HG03457 (cell line): ENCODE results near the gene IGFLR1.

Experiments used
- ATAC-seq: cut with Tn5 transposase; IDR thresholded peaks from one replicate; pipeline ENCODE4 v1.9.1; 2021; ENCODE audit warnings: moderate number of reproducible peaks; ENCODE audit not compliant: unreplicated experiment

Gene IGFLR1, protein sequence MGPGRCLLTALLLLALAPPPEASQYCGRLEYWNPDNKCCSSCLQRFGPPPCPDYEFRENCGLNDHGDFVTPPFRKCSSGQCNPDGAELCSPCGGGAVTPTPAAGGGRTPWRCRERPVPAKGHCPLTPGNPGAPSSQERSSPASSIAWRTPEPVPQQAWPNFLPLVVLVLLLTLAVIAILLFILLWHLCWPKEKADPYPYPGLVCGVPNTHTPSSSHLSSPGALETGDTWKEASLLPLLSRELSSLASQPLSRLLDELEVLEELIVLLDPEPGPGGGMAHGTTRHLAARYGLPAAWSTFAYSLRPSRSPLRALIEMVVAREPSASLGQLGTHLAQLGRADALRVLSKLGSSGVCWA

DNA sequence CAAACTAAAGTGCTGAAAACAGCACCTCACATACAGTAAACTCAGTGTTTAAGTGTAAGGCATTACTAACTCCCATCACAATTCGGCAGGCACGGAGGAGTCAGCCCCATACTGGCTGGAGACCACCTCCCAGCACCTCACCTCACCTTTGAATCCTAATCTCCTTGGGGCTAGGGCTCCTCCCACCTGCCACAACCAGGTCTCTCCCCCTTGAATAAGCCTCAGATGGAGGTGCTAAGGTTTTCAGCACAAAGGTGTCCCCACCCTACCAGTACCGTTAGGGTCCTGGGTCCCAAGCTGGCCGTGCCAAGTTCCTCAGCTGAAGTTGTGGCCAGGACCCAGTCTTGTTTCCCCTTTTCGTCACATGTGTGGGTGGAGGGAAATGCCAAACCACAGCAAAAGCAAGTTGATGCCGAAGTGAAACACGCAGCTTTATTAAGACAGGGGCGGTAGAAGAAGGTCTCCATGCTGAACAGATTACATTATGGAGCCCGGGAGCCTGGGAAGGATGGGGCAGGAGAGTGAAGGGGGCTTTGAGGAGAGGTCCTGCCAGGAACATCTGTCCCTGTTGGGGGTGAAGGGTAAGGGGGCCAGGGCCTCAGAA, at the start of gene IGFLR1:
TSS of gene IGFLR1 (minus strand) at position 332 of the 604 bp plus-strand sequence. CDS start 1,272 bp downstream, outside the sequence.
- no peak for ATAC-seq

DNA sequence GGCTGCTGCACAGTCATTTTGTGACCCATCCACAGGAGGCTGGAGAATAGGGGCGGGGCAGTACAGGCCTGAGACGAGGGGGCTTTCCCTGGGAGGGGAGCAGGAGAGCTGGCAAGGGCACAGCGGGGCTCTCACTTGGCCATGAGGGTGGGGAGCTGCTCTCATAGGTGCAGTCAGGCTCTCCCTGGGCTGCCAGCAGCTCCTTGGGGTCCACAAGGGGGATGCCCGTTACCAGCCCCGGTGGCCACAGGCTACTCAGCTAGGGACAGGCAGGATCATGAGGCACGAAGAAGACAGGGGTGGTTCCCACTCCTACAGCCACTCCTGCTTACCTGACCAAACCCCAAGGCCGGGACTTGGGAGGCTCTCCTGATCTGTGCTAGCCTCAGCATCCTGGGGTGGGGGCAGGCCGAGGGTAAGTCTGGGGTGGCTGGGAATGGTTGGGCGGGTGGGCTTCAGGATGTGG, 49.6 kb upstream of the IGFLR1 start:
- no peak for ATAC-seq

DNA sequence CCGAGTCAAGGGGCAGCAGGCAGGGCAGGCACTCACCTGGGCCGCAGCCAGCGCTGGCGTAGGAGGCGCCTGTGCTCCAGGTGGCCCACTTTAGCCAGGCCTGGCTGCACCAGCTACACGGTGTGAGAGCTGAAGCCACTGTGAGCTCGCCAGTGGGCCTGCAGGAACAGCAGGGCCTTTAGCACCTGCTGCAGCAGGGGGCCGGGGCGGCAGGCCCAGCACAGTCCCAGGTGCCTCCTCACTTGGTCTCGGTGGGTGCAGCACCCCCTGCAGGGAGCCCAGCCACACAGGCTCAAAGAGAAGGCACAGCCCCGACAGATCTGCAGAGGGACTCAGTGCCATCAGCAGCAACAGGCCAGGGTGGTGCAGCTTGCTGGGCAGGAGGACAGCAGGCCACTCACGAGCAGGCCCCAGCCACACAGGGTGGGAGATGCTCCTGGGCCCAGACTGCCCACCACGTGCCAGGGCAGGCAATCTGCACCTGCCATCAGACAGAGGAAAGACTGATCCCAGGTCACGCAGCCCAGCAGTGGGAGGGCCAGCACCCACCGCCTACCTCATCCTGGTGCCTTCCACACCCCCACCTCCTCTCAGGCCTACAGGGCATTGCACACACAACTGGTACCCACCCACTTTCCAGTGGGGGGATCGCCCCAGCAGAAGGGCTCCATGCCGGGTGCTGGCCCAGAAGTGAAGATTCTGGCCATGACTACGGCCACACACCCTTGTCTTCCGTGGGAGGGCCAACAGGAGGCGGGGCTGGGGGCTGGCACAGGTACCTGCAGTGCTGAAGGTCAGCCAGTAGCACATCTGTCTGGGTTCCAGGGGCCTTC, 48.9 kb upstream of the IGFLR1 start:
- ATAC-seq: no peak

DNA sequence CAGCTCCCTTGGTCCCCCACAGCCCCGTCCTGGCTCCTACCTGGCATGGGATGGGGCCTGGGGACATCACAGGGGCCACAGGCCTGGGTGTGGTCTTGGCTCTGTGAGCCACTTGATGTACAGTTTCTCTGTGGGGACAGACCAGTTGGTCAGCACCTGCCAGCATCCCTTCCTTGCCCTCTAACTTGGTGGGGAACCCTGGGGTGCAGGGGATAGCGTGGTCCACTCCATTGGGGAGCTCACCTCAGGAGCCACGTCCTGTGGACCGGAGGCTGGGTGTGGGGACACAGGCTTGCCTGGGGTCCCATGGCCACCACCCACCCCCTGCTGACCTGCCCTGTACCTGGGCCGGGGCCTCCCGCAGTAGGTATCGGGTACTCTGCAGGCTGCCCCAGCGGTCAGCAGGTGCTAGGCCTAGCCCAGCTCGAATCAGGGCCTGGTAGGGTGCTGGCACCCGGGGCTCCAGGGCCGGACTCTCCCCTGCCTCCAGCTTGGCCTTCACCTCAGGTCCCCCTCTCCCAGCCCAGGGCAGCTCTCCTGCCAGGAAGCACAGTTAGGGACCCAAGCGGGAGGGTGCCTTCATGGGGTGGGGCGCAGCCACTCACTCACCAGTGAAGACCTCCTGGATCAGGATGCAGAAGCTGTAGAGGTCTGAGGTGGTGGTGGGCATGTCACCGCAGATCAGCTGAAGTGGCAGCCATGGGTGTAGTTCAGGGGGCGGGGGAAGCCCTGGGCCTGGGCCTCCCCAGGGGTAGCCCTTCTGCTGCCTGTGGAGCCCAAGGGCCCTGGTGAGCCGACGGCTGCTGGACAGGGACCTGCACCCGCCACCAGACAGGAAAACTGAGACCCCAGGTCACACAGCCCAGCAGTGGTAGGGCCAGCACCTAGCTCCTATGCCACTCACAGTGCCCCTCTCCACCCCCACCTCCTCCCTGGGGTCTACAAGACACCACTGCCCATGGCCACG, 48.0 kb upstream of the IGFLR1 start:
- ATAC-seq: no peak

DNA sequence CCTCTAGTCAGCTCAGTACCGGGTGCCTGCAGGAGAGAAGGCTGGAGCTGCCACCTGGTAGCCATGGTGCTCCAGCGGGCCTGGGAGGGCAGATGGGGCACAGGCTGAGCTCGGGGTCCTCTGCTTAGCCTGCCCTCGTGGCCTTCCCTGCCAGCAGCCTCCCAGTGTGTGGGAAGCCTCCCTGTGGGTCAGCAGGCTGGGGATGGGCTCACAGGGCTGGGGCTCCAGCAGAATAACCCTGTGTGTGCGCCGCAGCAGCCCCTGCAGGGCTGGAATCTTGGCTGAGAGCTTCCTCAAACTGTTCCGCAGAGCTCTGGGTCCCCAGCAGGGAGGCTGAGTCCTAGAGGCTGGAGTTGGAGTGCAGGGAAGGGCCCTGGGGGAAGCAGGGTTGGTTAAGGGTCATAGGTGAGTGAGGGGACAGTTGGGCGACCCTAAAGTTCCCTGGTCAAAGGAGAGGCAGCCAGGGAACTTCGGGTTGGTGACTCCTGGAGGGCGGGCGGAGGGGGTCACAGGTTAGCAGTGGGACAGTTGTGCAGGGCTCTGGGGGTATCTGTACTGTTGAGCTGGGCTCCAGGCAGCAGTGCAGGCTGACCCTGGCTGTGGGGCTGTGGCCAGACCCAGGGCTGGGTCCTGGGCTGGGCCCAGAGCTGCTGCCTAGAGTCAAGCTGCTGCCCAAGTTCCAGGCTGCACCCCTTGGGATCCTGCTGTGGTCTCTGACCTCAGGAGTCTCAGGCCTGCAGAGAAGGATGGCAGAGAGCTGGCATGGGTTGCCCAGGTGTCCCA, 47.1 kb upstream of the IGFLR1 start:
- ATAC-seq: no peak

DNA sequence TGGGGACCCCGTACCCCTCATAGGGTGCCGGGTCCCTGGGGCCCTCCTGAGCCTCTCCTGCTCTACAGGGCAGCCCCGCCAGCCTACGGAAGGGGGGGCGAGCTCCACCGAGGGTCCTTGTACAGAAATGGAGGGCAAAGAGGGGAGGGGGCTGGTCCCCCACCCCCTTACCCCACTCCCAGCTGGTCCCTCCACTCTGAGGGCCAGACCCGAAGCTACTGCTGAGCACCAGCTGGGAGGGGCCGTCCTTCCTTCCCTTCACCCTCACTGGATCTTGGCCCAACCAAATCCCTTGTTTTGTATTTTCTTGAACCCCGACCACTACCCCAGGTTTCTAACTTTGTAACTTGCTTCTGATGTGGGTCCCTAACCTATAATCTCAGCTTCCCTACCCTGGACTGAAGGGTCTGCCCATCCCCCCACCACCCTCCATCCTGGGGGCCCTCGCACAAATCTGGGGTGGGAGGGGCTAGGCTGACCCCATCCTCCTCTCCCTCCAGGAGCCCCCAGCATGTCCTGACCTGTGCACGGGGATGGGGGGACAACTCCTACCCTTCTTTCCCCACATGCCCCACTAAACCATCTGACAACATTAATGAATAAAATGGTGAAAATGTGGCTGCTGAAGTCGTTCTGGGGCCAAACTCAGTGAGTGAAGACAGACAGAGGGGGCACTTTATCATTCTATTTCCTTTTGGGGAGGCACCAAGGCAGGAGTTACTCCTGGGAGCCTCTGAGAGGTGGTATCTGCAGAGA, 46.1 kb upstream of the IGFLR1 start:
- ATAC-seq: no peak

DNA sequence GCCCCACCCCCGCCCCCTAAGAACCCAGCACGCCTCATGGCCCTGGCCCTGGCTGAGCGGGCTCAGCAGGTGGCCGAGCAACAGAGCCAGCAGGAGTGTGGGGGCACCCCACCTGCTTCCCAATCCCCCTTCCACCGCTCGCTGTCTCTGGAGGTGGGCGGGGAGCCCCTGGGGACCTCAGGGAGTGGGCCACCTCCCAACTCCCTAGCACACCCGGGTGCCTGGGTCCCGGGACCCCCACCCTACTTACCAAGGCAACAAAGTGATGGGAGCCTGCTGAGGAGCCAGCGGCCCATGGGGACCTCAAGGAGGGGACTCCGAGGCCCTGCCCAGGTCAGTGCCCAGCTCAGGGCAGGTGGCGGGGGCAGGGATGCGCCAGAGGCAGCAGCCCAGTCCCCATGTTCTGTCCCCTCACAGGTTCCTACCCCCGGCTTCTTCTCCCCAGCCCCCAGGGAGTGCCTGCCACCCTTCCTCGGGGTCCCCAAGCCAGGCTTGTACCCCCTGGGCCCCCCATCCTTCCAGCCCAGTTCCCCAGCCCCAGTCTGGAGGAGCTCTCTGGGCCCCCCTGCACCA, 45.1 kb upstream of the IGFLR1 start:
- ATAC-seq: no peak

DNA sequence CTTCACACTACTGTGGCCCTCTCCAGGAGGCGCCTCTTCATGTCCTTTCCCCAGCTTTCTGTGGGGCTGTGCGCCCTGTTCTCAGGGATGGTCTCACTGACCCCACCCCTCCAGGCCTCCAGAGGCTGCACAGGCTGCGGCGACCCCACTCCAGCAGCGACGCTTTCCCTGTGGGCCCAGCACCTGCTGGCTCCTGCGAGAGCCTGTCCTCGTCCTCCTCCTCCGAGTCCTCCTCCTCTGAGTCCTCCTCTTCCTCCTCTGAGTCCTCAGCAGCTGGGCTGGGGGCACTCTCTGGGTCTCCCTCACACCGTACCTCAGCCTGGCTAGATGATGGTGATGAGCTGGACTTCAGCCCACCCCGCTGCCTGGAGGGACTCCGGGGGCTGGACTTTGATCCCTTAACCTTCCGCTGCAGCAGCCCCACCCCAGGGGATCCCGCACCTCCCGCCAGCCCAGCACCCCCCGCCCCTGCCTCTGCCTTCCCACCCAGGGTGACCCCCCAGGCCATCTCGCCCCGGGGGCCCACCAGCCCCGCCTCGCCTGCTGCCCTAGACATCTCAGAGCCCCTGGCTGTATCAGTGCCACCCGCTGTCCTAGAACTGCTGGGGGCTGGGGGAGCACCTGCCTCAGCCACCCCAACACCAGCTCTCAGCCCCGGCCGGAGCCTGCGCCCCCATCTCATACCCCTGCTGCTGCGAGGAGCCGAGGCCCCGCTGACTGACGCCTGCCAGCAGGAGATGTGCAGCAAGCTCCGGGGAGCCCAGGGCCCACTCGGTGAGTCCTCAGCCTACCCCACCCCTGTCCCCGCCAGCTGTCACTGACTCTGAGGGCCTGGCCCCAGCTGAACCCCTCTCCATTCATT, 44.3 kb upstream of the IGFLR1 start:
- ATAC-seq: no peak

DNA sequence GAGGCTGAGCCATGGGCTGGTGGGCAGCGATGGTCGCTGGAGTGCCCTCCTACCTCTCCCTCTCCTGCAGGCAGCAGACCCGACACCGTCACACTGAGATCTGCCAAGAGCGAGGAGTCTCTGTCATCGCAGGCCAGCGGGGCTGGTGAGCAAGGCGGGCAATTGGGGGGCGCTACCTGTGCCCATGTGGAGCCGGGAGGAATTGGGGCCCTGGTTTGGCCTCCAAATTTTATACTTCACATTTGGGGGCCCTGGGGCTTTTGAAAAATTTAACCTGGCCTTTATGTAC, 43.0 kb upstream of the IGFLR1 start:
- ATAC-seq: no peak

DNA sequence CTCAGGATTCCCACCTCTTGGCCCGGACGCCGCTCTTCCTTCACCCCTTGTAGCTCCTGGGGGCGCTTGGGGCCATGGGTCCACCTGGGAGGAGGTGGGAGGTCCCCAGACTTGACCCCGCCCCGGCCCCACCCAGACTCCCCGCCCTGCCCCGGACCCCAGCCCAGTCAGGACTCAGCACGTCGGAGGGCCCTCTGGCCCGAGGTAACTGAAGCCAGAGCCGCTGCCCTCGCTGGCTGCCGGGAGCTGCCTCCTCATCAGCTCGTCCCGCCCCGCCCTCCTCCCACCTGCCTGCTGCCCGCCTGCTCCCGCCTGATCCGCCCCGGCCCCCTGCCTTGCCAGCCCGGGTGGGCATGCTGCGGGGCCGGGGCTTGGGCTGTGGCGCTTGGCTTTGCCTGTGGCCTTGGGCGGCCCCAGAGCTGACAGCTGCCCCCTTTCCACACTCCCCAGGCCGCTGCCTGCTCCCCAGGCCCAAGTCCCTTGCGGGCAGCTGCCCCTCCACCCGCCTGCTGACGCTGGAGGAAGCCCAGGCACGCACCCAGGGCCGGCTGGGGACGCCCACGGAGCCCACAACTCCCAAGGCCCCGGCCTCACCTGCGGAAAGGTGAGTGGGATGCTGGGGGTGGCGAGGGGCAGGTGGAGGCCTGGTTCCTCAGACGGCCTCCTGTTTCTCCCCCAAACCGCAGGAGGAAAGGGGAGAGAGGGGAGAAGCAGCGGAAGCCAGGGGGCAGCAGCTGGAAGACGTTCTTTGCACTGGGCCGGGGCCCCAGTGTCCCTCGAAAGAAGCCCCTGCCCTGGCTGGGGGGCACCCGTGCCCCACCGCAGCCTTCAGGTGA, 42.5 kb upstream of the IGFLR1 start:
- no peak for ATAC-seq

DNA sequence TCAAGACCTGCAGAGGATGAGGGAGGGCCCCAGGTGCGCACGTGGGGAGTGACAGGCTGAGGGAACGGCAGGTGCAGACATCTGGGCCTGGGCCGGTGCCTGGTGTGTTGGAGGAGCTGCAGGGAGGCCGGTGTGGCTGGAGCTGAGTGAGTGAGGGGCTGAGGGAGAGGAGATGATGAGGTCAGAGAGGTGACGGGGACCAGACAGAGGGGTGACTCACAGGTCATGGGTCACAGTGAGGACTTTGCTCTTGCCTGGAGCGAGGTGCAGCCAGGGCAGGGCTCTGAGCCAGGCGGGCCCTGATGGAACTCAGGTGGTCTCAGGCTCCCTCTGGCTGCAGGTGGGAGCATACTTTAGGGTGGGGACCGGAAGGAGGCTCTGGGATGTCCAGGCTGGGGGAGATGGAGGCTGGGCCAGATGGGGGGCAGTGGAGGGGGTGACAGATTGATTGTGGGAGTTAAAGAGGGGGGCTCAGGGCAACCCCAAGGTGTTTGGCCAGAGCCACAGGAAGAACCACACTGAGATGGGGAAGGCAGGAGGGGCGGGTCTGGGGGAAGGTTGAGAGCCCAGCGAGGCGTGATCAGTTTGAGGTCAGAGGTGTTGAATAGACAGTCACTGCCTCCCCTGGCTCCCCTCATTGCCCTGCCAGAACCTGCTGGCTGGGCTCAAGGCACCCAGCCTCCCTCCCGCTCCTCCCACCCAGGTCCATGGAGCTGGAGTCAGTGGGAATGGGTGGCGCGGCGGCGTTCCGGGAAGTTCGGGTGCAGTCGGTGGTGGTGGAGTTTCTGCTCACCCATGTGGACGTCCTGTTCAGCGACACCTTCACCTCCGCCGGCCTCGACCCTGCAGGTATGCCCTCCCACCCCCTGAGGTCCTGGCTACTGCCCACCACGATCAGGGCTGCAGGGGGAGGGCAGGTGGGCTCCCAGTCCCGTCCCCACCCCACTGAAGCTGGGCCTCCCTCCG, 41.5 kb upstream of the IGFLR1 start:
- no peak for ATAC-seq

DNA sequence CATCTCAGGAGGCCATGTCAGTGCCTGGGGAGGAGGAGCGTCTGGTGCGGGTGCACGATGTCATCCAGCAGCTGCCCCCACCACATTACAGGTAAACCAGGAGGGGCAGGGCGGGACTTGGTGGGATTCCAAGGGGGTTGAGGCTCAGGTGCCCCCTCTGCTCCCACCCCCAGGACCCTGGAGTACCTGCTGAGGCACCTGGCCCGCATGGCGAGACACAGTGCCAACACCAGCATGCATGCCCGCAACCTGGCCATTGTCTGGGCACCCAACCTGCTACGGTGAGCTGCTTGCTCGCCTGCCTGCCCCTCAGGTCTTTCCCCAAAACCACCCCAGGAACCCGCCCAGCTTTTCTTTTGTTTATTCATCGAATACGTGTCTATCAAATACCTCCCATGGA, 40.3 kb upstream of the IGFLR1 start:
- no peak for ATAC-seq

DNA sequence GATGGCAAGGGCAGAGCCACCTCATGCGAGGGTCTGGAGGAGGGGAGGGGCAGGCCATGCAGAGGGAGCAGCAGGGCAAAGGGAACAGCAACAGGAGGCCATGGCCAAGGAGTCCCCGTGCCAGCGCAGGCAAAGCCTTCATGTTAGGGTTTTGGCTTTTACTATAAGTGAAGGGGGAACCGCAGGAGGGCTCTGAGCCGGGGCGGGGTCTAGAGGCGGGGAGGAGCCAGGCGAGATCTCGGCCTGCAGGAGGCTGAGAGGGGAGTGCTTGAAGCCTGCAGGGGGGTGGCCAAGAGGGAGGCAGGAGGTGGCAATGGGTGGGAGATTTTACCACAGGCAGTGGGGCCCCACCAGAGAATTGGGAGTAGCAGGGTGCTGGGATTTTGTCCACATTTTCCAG, 39.4 kb upstream of the IGFLR1 start:
- ATAC-seq: no peak

DNA sequence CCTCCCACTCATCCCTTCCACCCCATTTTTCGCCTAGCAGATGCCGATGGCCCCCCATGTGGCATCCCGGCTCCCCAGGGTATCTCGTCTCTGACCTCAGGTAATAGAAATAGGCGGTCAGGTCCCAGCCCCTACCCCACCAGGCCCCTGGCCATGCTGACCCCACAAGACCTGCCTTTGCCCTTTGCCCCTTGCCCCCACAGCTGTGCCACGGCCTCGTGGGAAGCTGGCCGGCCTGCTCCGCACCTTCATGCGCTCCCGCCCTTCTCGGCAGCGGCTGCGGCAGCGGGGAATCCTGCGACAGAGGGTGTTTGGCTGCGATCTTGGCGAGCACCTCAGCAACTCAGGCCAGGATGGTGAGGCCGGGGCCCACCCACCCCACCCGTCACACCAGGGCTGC, 38.5 kb upstream of the IGFLR1 start:
- ATAC-seq: no peak

DNA sequence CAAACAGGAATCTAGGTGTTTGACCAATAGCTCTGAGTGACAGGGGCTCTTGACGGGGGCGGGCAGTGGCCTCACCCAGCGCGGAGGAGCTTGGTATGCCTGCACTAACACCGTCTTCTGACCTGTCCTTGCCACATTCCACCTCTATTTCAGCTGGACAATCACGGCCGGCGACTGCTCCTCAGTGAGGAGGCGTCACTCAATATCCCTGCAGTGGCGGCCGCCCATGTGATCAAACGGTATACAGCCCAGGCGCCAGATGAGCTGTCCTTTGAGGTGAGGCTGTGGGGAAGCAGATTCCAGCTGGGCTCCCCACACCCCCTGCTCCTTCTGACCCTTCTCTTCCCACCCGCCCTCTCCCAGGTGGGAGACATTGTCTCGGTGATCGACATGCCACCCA, 37.8 kb upstream of the IGFLR1 start:
- ATAC-seq: no peak

DNA sequence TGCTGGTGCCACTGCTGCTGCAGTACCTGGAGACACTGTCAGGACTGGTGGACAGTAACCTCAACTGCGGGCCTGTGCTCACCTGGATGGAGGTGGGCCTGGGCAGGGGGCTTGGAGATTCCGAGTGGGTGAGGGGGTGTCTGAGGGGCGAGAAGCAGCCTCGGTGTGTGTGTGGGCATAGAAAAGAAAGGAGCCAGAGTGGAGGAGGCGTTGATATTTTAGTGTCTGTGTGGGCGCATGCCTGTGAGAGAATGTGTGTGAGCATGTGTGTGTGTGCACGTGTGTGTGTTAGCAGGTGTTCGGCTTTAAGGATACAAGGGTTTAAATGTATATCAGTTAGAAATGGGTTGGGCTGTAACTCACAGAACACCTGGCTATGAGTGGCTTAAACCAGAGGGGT, 36.8 kb upstream of the IGFLR1 start:
- ATAC-seq: no peak
